GM12878 (cell line): ENCODE data around the gene RAB22A. TPM values are rescaled to one million over a fixed set of nuclear protein-coding genes. Genes with fewer than 3 reads are reported as not detected.

Source experiments
- ATAC-seq: fragments of 200-7000 bp; cut with Tn5 transposase; 3 replicates; pipeline ENCODE4 v1.9.1; 2020; ENCODE audit warnings: mild to moderate bottlenecking, moderate library complexity
- BruUV-seq: library from RNA; stranded (reverse); fragments of 400-500 nt; replicated peaks from 2 replicates; lab custom pipeline; 2021; lab: Mats Ljungman, UMichigan
- CTCF ChIA-PET: fragments of 300-600 bp; sonication (Branson Sonifier 250); formaldehyde crosslinking; extraction: SDS; loops from one replicate; lab custom pipeline; 2021; ENCODE audit warnings: inconsistent platforms; lab: Yijun Ruan, JAX
- POLR2A ChIA-PET: fragments of 350-600 bp; formaldehyde crosslinking; extraction: SDS; loops from one replicate; lab custom pipeline; 2021; ENCODE audit warnings: inconsistent platforms; lab: Charles Lee
- RAD21 ChIA-PET: fragments of 300-600 bp; sonication (Branson Sonifier 250); formaldehyde crosslinking; loops from one replicate; lab custom pipeline; 2023; ENCODE audit warnings: antibody characterized with exemption; ENCODE audit not compliant: unreplicated experiment; lab: Charles Lee
- SMC1A ChIA-PET: fragments of 300-600 bp; sonication (Branson Sonifier 250); formaldehyde crosslinking; loops from one replicate; lab custom pipeline; 2023; ENCODE audit not compliant: unreplicated experiment, uncharacterized antibody; lab: Charles Lee
- DNase-seq: peaks from one replicate; pipeline ENCODE4 v3.0.0-alpha.2; 2011; ENCODE audit warnings: low read depth, low spot score
- FAIRE-seq: peaks from 3 replicates; lab custom pipeline; 2011; peaks lifted over from hg19 to GRCh38; lab: Jason Lieb, UNC
- H2AFZ ChIP-seq: 2 replicates; pipeline ENCODE4 v1.6.0; 2011; ENCODE audit warnings: low read depth, low read length, control low read depth; ENCODE audit not compliant: control insufficient read depth
- H3K27ac ChIP-seq: 2 replicates; pipeline ENCODE4 v1.5.1; 2011; ENCODE audit warnings: control low read depth; ENCODE audit not compliant: control insufficient read depth, insufficient read depth
- H3K27me3 ChIP-seq, 2 experiments: replicated peaks in 1 of 2; 2 replicates each; pipeline versions ENCODE4 v1.6.0 to v1.6.1; 2011; ENCODE audit warnings: low read length in 1 of 2; ENCODE audit not compliant: control insufficient read depth in 2 of 2, insufficient read depth in 2 of 2
- H3K36me3 ChIP-seq, 2 experiments: 2 replicates each; pipeline ENCODE4 v1.5.1; 2011; ENCODE audit warnings: low read length in 1 of 2; ENCODE audit not compliant: control insufficient read depth in 2 of 2, insufficient read depth in 2 of 2
- H3K4me1 ChIP-seq: 2 replicates; pipeline ENCODE4 v1.6.1; 2011; ENCODE audit warnings: mild to moderate bottlenecking, low read length, moderate library complexity, mixed read lengths; ENCODE audit not compliant: control insufficient read depth, insufficient read depth
- H3K4me2 ChIP-seq: 2 replicates; pipeline ENCODE4 v1.6.0; 2011; ENCODE audit warnings: control low read depth; ENCODE audit not compliant: control insufficient read depth, insufficient read depth
- H3K4me3 ChIP-seq: fragments of 200-600 bp; sonication (generic); 2 replicates; pipeline ENCODE4 v1.5.1; 2016
- H3K79me2 ChIP-seq: 2 replicates; pipeline ENCODE4 v1.6.0; 2011; ENCODE audit warnings: low read length; ENCODE audit not compliant: control insufficient read depth, insufficient read depth
- H3K9ac ChIP-seq: 2 replicates; pipeline ENCODE4 v1.8.0; 2011; ENCODE audit warnings: low read length, control low read depth, mixed read lengths; ENCODE audit not compliant: control insufficient read depth, insufficient read depth
- H3K9me3 ChIP-seq: replicated peaks from 3 replicates; pipeline ENCODE4 v1.5.1; 2011; ENCODE audit warnings: mild to moderate bottlenecking, low read length; ENCODE audit not compliant: control insufficient read depth, insufficient read depth
- H4K20me1 ChIP-seq: 2 replicates; pipeline ENCODE4 v1.6.0; 2011; ENCODE audit not compliant: control insufficient read depth, insufficient read depth
- CREB1 ChIP-seq: IDR thresholded peaks from 2 replicates; pipeline ENCODE4 v1.6.1; 2012; ENCODE audit warnings: low read depth, mild to moderate bottlenecking, inconsistent platforms
- MTA2 ChIP-seq: fragments of 450-650 bp; IDR thresholded peaks from 2 replicates; pipeline ENCODE4 v1.6.1; 2016; ENCODE audit warnings: low read depth, mild to moderate bottlenecking, moderate library complexity
- MYB ChIP-seq: fragments of 150-350 bp; IDR thresholded peaks from 2 replicates; pipeline ENCODE4 v1.6.1; 2014; ENCODE audit warnings: mild to moderate bottlenecking, low read depth, low read length, borderline replicate concordance
- NRF1 ChIP-seq: conservative IDR thresholded peaks from 2 replicates; pipeline ENCODE4 v1.6.1; 2011; ENCODE audit warnings: mild to moderate bottlenecking, low read depth, low read length, improper control_type of control experiment
- POLR2AphosphoS2 ChIP-seq: IDR thresholded peaks from 2 replicates; pipeline ENCODE4 v1.6.1; 2011; ENCODE audit warnings: low read depth, mild to moderate bottlenecking, low read length, improper control_type of control experiment, moderate library complexity
- SIN3A ChIP-seq: IDR thresholded peaks from 2 replicates; pipeline ENCODE4 v1.6.1; 2012; ENCODE audit warnings: low read depth, low read length, improper control_type of control experiment
- SIX5 ChIP-seq: IDR thresholded peaks from 2 replicates; pipeline ENCODE4 v1.6.1; 2011; ENCODE audit warnings: mild to moderate bottlenecking, low read depth, low read length, moderate library complexity; ENCODE audit not compliant: severe bottlenecking
- TARDBP ChIP-seq: IDR thresholded peaks from 2 replicates; pipeline ENCODE4 v1.6.1; 2016; ENCODE audit warnings: borderline replicate concordance
- TCF7 ChIP-seq: IDR thresholded peaks from 2 replicates; pipeline ENCODE4 v1.6.1; 2014; ENCODE audit warnings: antibody characterized with exemption, borderline replicate concordance
- WGBS: methylation state at CpG from one replicate; pipeline ENCODE4 v1.1.6; 2016; ENCODE audit warnings: low lambda C conversion rate; ENCODE audit not compliant: insufficient replicate concordance, insufficient coverage; ENCODE audit errors: missing lambda C conversion rate; 5-methylcytosine and 5-hydroxymethylcytosine counted together
- in situ Hi-C: fragments of 300-500 bp; cut with MboI; formaldehyde crosslinking; loops from 9 replicates; pipeline ENCODE4 v1.14.3; 2018; ENCODE audit warnings: mixed read lengths
- intact Hi-C: fragments of 100-400 bp; cut with micrococcal nuclease; formaldehyde crosslinking; loops from one replicate; pipeline ENCODE4 v1.14.2; 2022; ENCODE audit not compliant: unreplicated experiment
- polyA plus RNA-seq, 11 experiments: library from polyadenylated mRNA; depleted of rRNA in 4 of 11; unstranded in 6 of 11; stranded (reverse) in 5 of 11; fragments of >200 nt; fragmentation: Nextera tagmentation in 4 of 11; fragmentation: Illumina TruSeq in 1 of 11; extraction: Ambion mirVana in 4 of 11; extraction: Trizol in 1 of 11; gene quantifications; 1 replicate in 1 of 11; 2 replicates in 10 of 11; pipeline versions ENCODE4 v1.2.1 to v1.2.3, GENCODE V29; 2011 to 2016; ENCODE audit warnings: inconsistent platforms in 2 of 11, missing spikeins in 2 of 11, low read depth in 1 of 11
- total RNA-seq, 4 experiments: library from RNA; depleted of rRNA in 3 of 4; stranded (reverse); fragments of >200 nt in 3 of 4; fragmentation: Illumina TruSeq in 1 of 4; extraction: Trizol in 1 of 4; gene quantifications; 2 replicates each; pipeline versions ENCODE4 v1.2.1 to v1.2.3, GENCODE V29; 2013 to 2021
- TF ChIP-seq, protein P1 (sequence below): fragments of 450-650 bp; IDR thresholded peaks from 2 replicates; pipeline ENCODE4 v1.6.1; 2018; ENCODE audit warnings: mild to moderate bottlenecking, low read depth, moderate library complexity; ENCODE audit not compliant: partially characterized antibody

Gene RAB22A
- total and polyA plus RNA-seq, 10 of the 15 experiments (the other 5 are each of a cell fraction or from before 2014, with no cell fraction given) = 2.7 to 12.0 (median 10.0) TPM

DNA sequence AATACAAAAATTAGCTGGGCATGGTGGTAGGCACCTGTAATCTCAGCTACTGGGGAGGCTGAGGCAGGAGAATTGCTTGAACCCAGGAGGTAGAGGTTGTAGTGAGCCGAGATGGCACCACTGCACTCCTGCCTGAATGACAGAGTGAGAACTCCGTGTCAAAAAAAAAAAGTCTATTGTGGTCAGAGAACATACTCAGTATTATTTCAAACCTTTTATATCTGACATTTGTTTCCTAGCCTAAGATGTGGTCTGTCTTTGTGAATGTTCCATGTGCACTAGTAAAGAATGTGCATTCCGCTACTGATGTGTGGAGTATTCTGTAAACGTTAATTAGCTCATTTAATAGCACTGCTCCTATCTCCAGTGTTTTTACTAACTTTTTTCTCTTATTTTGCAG, 11.7 kb downstream of the RAB22A start:
- Histone ChIP-seq H3K9ac (no peak overlapping the region), H3K27ac (no peak overlapping the region), H3K4me3 (no peak overlapping the region), H2AFZ (no peak overlapping the region), H3K36me3 (peaks cover 0 to 4% of the 10 kb centered on the region in 2 experiments; a peak in 3 of 4 replicates), H4K20me1 (no peaks in the 10 kb centered on the region), H3K27me3 (no peaks in the 10 kb centered on the region), H3K4me2 (no peak overlapping the region), H3K4me1 (no peaks in the 10 kb centered on the region), H3K79me2 (peaks cover 15% of the 10 kb centered on the region), H3K9me3 (no peaks in the 10 kb centered on the region)
- RAD21 ChIA-PET = interaction anchor here (1.0 kb wide), 1 partner anchor 8 kb away, joined by 3 read pairs; no protein-coding TSS in a partner anchor
- CTCF ChIA-PET = no interaction called here
- intact Hi-C loops (no loop called here), in situ Hi-C loops (no loop called here)
- DNase-seq = no peak
- TF ChIP-seq NRF1 (no peak), CREB1 (no peak), SIN3A (no peak), POLR2AphosphoS2 (no peak), SIX5 (no peak), MTA2 (no peak), MYB (no peak), TARDBP (no peak), TCF7 (no peak)
- TF ChIP-seq, protein P1, sequence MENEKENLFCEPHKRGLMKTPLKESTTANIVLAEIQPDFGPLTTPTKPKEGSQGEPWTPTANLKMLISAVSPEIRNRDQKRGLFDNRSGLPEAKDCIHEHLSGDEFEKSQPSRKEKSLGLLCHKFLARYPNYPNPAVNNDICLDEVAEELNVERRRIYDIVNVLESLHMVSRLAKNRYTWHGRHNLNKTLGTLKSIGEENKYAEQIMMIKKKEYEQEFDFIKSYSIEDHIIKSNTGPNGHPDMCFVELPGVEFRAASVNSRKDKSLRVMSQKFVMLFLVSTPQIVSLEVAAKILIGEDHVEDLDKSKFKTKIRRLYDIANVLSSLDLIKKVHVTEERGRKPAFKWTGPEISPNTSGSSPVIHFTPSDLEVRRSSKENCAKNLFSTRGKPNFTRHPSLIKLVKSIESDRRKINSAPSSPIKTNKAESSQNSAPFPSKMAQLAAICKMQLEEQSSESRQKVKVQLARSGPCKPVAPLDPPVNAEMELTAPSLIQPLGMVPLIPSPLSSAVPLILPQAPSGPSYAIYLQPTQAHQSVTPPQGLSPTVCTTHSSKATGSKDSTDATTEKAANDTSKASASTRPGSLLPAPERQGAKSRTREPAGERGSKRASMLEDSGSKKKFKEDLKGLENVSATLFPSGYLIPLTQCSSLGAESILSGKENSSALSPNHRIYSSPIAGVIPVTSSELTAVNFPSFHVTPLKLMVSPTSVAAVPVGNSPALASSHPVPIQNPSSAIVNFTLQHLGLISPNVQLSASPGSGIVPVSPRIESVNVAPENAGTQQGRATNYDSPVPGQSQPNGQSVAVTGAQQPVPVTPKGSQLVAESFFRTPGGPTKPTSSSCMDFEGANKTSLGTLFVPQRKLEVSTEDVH = no peak
- ATAC-seq = no peak
- SMC1A ChIA-PET = interaction anchor here (0.9 to 1.2 kb wide), 2 partner anchors 23 to 25 kb away, joined by 3 to 5 read pairs; no protein-coding TSS in a partner anchor
- BruUV-seq = no TSS peak
- no peak for FAIRE-seq
- POLR2A ChIA-PET = interaction anchor here (0.6 kb wide), 1 partner anchor 15 kb away, joined by 3 read pairs; no protein-coding TSS in a partner anchor
- 98% methylated on average over 4 of the region's 4 CpGs for WGBS
